H7 (cell line): ENCODE results near the gene EIF1. TPM values are rescaled to one million over a fixed set of nuclear protein-coding genes. Genes with fewer than 3 reads are reported as not detected.

Source experiments
- DNase-seq: peaks from one replicate; pipeline ENCODE4 v3.0.0; 2012
- H3K27me3 ChIP-seq: 2 replicates; pipeline ENCODE4 v1.6.0; 2011; ENCODE audit warnings: mild to moderate bottlenecking, low read length; ENCODE audit not compliant: control insufficient read depth, insufficient read depth
- H3K36me3 ChIP-seq: replicated peaks from 2 replicates; pipeline ENCODE4 v1.5.1; 2011; ENCODE audit warnings: low read length; ENCODE audit not compliant: control insufficient read depth, insufficient read depth
- H3K4me3 ChIP-seq: 2 replicates; pipeline ENCODE4 v1.5.1; 2011; ENCODE audit warnings: low read depth, mild to moderate bottlenecking, control low read depth, low read length, moderate library complexity; ENCODE audit not compliant: insufficient read depth
- total RNA-seq: library from RNA; depleted of rRNA; stranded (reverse); fragments of >200 nt; shearing (Covaris generic); gene quantifications from 2 replicates; pipeline ENCODE4 v1.2.3, GENCODE V29; 2014; rRNA removed

Gene EIF1
- total RNA-seq, 1 experiment from 2014 or later, result 62.6 TPM

- Histone ChIP-seq H3K4me3 (no peak overlapping the region), H3K36me3 (no peaks in the 10 kb centered on the region), H3K27me3 (peaks cover 11% of the 10 kb centered on the region)
- no peak for DNase-seq
Observed at GRCh38 chr17:41741709-41742108, 53.0 kb downstream of the EIF1 start.

Other genes starting within 250 kb of the EIF1 start
- not detected in 2 replicates for gene KRT38, start 247.9 kb upstream of the EIF1 start, total RNA-seq
- gene KRT32, start 221.5 kb upstream of the EIF1 start, total RNA-seq, result not detected in 2 replicates
- gene KRT35, start 207.7 kb upstream of the EIF1 start, total RNA-seq, result not detected in 2 replicates
- gene KRT36, start 199.0 kb upstream of the EIF1 start, total RNA-seq, result not detected in 2 replicates
- not detected in 2 replicates for gene KRT13, start 183.3 kb upstream of the EIF1 start, total RNA-seq
- 0.52 and 0.59 TPM in 2 replicates for gene KRT15, start 170.0 kb upstream of the EIF1 start, total RNA-seq
- 44.9 and 116 TPM in 2 replicates for gene KRT19, start 160.6 kb upstream of the EIF1 start, total RNA-seq
- not detected in 2 replicates for gene KRT9, start 116.8 kb upstream of the EIF1 start, total RNA-seq
- gene KRT14, start 102.0 kb upstream of the EIF1 start, total RNA-seq, result not detected in 2 replicates
- gene KRT16, start 76.1 kb upstream of the EIF1 start, total RNA-seq, result not detected in 2 replicates
- 0.07 TPM in 1 of 2 replicates, not detected in the other for gene KRT17, start 64.3 kb upstream of the EIF1 start, total RNA-seq
- gene GAST, start 23.4 kb downstream of the EIF1 start, total RNA-seq, result not detected in 2 replicates
- 0.28 and 0.48 TPM in 2 replicates for gene HAP1, start 45.8 kb downstream of the EIF1 start, total RNA-seq
- 58.4 and 68.5 TPM in 2 replicates for gene JUP, start 97.8 kb downstream of the EIF1 start, total RNA-seq
- 34.7 and 44.6 TPM in 2 replicates for gene P3H4, start 123.1 kb downstream of the EIF1 start, total RNA-seq
- gene FKBP10, start 124.1 kb downstream of the EIF1 start, total RNA-seq, result 206 and 213 TPM in 2 replicates
- gene NT5C3B, start 147.3 kb downstream of the EIF1 start, total RNA-seq, result 62.2 and 77.1 TPM in 2 replicates
- 0.10 and 1.1 TPM in 2 replicates for gene KLHL10, start 148.9 kb downstream of the EIF1 start, total RNA-seq
- gene KLHL11, start 176.5 kb downstream of the EIF1 start, total RNA-seq, result 14.7 and 18.1 TPM in 2 replicates
- 235 and 260 TPM in 2 replicates for gene ACLY, start 230.1 kb downstream of the EIF1 start, total RNA-seq
- 0.28 and 0.85 TPM in 2 replicates for gene ODAD4, start 241.7 kb downstream of the EIF1 start, total RNA-seq